CD4-positive, alpha-beta T cell treated with Interferon gamma for 1 hour (primary cell): ENCODE measurements around the gene ZSWIM8.
"Not testable (repeated sequence)": the region's sequence is repeated elsewhere in the genome, so short reads cannot be mapped to it uniquely, and the experiment has no call there.

ENCODE experiments used
- DNase-seq: peaks from one replicate; pipeline ENCODE4 v3.0.0-alpha.2; 2020

ZSWIM8 gene

GRCh38 chr10:73815719-73816030 lies 30.3 kb downstream of the ZSWIM8 start:
- no peak for DNase-seq

- DNase-seq = no peak
Measured at GRCh38 chr10:73816917-73817729, 31.7 kb downstream of the ZSWIM8 start.

- no peak for DNase-seq
Measured at GRCh38 chr10:73817826-73818225, 32.4 kb downstream of the ZSWIM8 start.

- no peak for DNase-seq
Measured at GRCh38 chr10:73818402-73818801, 33.0 kb downstream of the ZSWIM8 start.

DNA sequence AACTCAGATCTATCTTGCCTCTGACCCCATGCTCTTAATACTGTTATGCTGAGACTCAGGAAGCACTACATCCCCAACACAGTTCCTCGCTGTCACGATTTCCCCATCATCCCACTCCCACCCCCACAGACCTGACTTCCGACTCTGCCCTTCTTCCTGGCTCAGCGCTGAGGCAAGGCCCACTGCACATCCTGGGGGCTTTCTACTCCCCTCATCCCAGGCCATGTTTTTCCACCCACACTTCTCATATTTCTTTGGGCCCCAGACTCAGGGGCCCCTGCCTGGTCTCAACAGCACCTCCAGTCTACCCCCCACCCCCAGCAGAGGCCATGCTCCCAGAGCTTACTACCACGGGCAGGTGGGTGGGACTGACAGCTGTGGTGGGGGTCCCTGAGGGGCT lies 33.7 kb downstream of the ZSWIM8 start:
- DNase-seq = no peak

- no peak for DNase-seq
Measured at GRCh38 chr10:73819513-73820093, 34.2 kb downstream of the ZSWIM8 start.

DNA sequence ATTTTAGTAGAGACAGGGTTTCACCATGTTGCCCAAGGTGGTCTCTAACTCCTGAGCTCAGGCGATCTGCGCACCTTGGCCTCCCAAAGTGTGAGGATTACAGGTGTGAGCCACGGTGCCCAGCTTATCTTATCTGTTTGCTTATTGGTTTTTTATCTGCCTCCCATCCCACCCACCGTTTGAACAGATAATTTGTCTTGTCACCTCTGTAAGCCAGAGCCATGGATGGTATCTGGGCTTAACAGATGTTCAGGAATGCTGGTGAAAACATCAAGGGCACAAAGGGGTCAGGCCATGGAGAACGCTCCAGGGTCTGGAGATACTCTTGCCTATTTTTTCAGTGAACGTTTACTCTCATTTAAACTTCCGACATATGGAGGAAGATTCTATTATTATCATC lies 38.0 kb downstream of the ZSWIM8 start:
- no peak for DNase-seq

- DNase-seq = no peak
Measured at GRCh38 chr10:73824146-73824725, 38.8 kb downstream of the ZSWIM8 start.

- no peak for DNase-seq
Measured at GRCh38 chr10:73827346-73828089, 42.1 kb downstream of the ZSWIM8 start.

DNA sequence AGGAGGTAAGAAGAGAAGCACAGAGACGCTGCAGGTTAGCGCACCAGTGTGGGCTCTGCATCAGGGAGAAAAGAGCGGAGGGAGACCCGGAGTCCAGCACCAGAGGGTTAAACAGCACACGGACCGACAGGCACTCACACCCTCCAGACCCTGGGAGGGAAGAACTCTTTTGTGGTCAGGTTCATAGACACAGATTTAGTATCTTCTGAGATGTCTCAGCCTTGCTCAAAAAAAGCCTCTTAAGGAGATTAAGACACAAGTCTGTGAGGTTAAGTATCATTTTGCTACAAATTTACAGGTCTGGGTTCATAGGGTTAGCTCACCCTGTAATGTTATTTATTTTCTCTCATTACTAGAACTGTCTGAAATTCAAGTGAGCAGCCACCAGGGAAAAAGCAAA lies 42.8 kb downstream of the ZSWIM8 start:
- no peak for DNase-seq

- not testable (repeated sequence) for DNase-seq
Measured at GRCh38 chr10:73829090-73829489, 43.7 kb downstream of the ZSWIM8 start.

GRCh38 chr10:73836427-73836980 lies 51.1 kb downstream of the ZSWIM8 start:
- DNase-seq = no peak

- DNase-seq = no peak
Measured at GRCh38 chr10:73837072-73837471, 51.7 kb downstream of the ZSWIM8 start.

GRCh38 chr10:73838008-73838567 lies 52.7 kb downstream of the ZSWIM8 start:
- DNase-seq = no peak

DNA sequence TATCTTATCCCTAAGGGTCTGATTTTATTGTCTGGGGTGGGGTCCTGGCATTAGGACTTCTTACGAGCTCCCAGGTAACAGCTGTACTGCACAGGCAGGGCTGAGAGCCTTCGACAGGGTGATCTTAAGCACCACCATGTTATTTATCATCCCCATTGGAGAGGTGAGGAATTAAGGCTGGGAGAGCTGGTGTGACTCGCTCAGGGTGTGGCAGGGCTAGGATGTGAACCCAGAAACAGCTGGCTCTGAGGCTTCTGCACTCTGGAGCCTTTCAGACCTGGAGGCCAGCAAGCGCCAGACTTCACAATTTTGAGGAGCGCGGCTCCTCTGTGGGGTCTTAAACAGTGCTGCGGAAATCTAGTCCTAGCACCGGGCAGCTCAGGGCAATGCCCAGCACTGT lies 53.4 kb downstream of the ZSWIM8 start:
- no peak for DNase-seq

DNA sequence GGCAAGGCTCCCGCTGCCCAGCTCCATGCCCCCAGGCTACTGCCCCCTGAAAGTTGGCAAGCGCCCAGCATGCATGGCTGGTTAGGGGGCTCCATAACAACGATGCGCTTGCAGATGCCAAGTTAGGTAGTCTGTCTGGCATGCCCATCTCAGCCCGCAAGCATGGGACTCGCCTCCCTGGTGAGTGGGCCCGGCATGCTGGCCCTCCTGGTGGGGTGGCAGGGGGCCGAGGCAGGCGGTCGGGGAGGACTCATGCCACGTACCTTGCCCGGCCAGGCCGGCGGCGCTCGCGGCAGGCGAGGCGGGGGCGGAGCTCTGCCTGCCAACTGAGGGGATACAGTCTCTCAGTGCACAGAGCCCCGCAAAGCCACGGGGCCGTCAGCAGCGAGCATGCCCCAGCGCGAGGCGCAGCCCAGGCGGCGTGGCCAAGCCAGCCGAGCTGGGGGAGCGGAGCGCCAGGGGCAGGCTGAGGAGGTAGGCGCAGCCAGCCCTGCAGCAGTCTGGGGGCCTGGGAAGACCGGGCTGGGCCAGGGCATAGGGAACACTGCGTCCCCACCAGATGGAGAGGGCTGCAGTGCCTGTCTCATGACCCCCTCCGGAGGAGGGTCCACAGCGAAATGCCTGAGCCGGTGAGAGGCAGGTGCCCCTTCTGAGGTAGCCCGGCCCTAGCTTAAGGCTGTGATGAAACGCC lies 54.0 kb downstream of the ZSWIM8 start:
- DNase-seq = no peak

DNA sequence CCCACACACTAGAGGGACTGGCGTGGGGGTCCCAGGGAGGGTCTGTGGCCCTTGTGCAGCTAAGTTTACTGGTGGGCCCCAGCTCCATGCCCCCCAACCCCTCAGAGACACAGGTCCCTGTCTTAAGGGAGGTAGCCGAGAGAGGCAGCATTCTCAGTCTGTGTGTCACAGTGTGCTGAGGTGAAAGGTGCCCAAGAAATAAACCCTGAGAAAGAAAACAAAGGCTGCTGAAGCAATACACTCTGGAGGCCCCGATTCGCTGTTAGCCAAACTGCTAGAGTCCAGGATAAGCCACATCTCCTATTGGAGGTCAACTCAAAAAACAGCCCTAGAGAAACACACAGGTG lies 54.6 kb downstream of the ZSWIM8 start:
- no peak for DNase-seq

- no peak for DNase-seq
Measured at GRCh38 chr10:73840403-73841060, 55.1 kb downstream of the ZSWIM8 start.

- DNase-seq = no peak
Measured at GRCh38 chr10:73841061-73841421, 55.6 kb downstream of the ZSWIM8 start.

- no peak for DNase-seq
Measured at GRCh38 chr10:73841526-73842285, 56.3 kb downstream of the ZSWIM8 start.

DNA sequence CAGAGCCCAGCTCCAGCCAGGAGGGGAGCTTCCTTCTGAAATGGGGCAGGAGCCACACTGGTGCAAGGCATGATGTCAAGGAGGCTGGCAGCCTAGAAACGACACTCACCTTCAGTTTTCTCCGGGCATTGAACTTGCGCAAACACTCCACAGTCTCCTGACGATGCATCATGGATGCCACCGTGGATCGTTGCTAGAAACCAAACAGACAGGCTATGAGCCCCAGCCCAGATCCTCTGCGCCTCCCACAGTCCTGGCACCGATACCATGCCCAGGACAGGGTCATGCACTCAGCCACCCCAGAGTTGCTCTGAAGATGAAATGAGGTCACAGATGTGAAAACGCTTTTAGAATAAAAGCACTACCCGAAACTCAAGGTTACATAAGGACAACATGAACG lies 56.9 kb downstream of the ZSWIM8 start:
- DNase-seq = no peak
